Esophagus muscularis mucosa (tissue), 4 donors: ENCODE measurements around the gene CLEC3B.

Source experiments
- CTCF ChIP-seq, 3 experiments: fragments of 200-600 bp in 2 of 3; fragments of 450-650 bp in 1 of 3; sonication (generic) in 2 of 3; IDR thresholded peaks; one replicate each; pipeline ENCODE4 v1.5.1; 2017 to 2019; ENCODE audit warnings: antibody characterized with exemption in 3 of 3, mild to moderate bottlenecking in 2 of 3, moderate library complexity in 1 of 3
- EP300 ChIP-seq: sonication (generic); formaldehyde crosslinking; IDR thresholded peaks from one replicate; pipeline ENCODE4 v1.6.1; 2017; ENCODE audit warnings: antibody characterized with exemption
- POLR2A ChIP-seq: fragments of 450-650 bp; IDR thresholded peaks from one replicate; pipeline ENCODE4 v1.6.1; 2017; ENCODE audit warnings: antibody characterized with exemption, moderate library complexity, mild to moderate bottlenecking, low read depth

- TF ChIP-seq EP300 = no peak
- TF ChIP-seq POLR2A = no peak
- TF ChIP-seq CTCF (IDR thresholded peaks at IDR 0.05) = no peak
Measured at GRCh38 chr3:44989636-44990373, 36.3 kb upstream of the CLEC3B start.
